Tibial nerve (tissue), 3 donors: ENCODE data around the gene LRRTM4.

Experiments used
- CTCF ChIP-seq, 5 experiments: fragments of 200-600 bp in 3 of 5; fragments of 450-650 bp in 2 of 5; sonication (generic) in 3 of 5; IDR thresholded peaks; one replicate each; pipeline ENCODE4 v1.5.1; 2016 to 2019; ENCODE audit warnings: antibody characterized with exemption in 5 of 5, mild to moderate bottlenecking in 3 of 5, moderate library complexity in 2 of 5
- POLR2A ChIP-seq, 2 donors: fragments of 450-650 bp; IDR thresholded peaks; one replicate each; pipeline ENCODE4 v1.6.1; 2017; ENCODE audit warnings: antibody characterized with exemption in 2 of 2, mild to moderate bottlenecking in 2 of 2, moderate library complexity in 2 of 2

DNA sequence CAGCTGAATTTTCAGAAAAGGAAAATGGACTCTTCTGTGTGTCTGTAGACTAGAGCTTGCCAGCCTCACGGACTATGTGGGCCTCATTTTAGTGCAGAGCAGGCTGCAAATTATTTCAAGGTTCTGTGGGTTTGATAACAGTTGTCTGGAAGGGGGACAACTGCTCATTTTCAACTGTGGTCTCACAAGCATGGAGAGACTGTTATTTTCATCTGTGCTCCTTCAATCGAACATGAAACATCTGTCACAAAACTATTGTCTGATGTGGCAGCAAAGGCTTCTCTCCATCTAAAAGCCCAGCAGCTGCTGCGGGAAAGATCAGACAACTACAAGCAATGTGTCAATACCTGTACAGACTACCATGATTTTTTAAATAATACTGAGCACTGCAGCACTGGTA, 211.8 kb downstream of the LRRTM4 start:
- TF ChIP-seq POLR2A (IDR thresholded peaks at IDR 0.05) (no peak), CTCF (IDR thresholded peaks at IDR 0.05) (no peak)
